Erythroblast (primary cell): ENCODE results near the gene CLDND1.
A peak's percentile ranks its signal among the peaks of the same experiment; 100 is the strongest.

ENCODE experiments used
- DNase-seq, 2 experiments: peaks; one replicate each; lab custom pipeline; 2025; lab: John Stamatoyannopoulos, UW
- GATA1 ChIP-seq: IDR thresholded peaks from 2 replicates; pipeline ENCODE4 v1.6.1; 2011; ENCODE audit warnings: low read depth, mild to moderate bottlenecking, control low read depth, low read length, moderate library complexity
- POLR2A ChIP-seq: IDR thresholded peaks from 2 replicates; pipeline ENCODE4 v1.6.1; 2011; ENCODE audit warnings: mild to moderate bottlenecking, low read length

CLDND1 gene

GRCh38 chr3:98556164-98557130 lies 33.7 kb upstream of the CLDND1 start:
- TF ChIP-seq GATA1: no peak
- TF ChIP-seq POLR2A: no peak
- no peak for DNase-seq

DNA sequence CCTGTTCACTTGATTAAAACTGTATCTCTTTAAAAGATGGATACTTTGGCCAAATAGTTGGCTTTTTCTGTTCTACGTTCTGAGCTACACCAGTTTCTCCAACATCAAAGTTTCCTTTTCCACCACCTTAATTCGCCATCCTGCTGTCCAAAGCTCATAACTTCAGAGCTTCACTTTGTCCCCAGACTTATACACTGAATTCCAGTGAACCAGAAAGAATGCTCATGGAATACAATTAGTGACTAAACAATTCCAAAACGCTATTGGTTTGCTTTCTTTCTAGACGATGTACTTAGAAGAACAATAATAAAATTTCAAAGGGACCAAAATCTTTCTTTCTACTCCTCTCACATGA lies 32.3 kb upstream of the CLDND1 start:
- no peak for TF ChIP-seq POLR2A
- no peak for TF ChIP-seq GATA1
- DNase-seq: no peak

GRCh38 chr3:98554580-98554979 lies 31.9 kb upstream of the CLDND1 start:
- no peak for TF ChIP-seq POLR2A
- no peak for TF ChIP-seq GATA1

DNA sequence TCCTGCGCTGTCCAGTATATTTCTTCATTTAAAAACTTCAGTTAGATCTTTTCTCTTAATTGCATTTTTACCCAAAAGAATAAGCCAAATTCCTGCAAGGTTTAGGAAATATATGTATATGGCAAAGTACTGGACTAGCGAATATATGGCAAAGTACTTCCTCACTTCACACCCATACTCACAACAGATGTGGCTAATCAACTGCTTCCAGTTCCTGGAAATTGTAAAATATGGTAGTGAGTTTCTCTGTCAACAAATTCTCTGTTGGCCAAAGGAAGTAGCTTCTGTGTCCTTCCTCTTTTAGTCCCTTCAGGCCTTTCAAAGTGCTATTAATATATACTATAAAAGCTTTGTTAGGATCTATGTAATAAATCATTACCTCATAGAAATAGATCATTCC lies 31.1 kb upstream of the CLDND1 start:
- TF ChIP-seq GATA1 (no peak), POLR2A (no peak)
- DNase-seq: peak in 1 of 2 experiments; percentile 20

More at GRCh38 chr3:98554580-98554979, 31.9 kb upstream of the CLDND1 start:
- no peak for DNase-seq

- no peak for DNase-seq
Measured at GRCh38 chr3:98553021-98553563, 30.4 kb upstream of the CLDND1 start.

GRCh38 chr3:98552232-98553020 lies 29.7 kb upstream of the CLDND1 start:
- no peak for DNase-seq
- TF ChIP-seq GATA1 (no peak), POLR2A (no peak)

More at GRCh38 chr3:98553021-98553563, 30.4 kb upstream of the CLDND1 start:
- no peak for TF ChIP-seq GATA1
- no peak for TF ChIP-seq POLR2A

DNA sequence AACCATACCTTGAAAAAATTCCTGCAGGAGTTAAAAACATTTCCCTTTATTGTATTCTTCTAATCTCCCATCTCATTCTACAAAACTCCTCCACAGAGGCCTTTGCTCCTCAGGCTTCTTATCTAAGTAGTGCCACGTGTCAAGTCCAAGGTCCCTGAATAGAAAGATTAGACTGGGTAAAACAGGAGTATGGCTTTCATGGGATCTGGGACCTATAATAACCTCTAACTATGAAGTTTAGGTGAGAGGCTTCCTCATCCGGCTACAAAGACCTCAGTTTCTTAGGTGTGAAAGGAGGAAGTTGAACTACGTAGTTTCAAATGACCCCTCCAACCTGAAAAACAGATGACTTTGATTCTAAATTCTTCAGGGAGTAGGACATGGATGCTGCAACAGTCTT lies 29.1 kb upstream of the CLDND1 start:
- peak; percentile 68 to 82 for DNase-seq
- no peak for TF ChIP-seq POLR2A
- no peak for TF ChIP-seq GATA1

DNA sequence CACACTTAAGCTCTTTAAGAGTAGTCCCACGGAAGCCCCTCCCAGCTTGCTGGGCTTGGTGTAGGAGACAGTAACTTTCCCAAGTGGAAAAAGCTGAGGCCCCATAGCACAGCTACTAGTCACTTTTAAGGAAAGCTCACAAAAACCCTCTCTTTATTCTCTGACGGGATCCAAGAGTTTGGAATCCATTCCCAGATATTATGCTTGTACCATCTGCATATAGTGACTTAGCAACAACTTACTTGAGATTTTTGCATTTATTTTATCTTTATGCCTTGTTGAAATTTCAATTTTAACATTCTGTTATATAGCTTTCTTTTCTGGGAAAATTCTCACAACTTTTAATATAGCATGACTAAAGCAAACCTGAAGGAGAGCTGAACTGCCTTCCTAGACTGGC lies 28.5 kb upstream of the CLDND1 start:
- DNase-seq: no peak
- TF ChIP-seq GATA1 (no peak), POLR2A (no peak)

GRCh38 chr3:98550833-98551232 lies 28.1 kb upstream of the CLDND1 start:
- TF ChIP-seq POLR2A: no peak
- no peak for TF ChIP-seq GATA1

DNA sequence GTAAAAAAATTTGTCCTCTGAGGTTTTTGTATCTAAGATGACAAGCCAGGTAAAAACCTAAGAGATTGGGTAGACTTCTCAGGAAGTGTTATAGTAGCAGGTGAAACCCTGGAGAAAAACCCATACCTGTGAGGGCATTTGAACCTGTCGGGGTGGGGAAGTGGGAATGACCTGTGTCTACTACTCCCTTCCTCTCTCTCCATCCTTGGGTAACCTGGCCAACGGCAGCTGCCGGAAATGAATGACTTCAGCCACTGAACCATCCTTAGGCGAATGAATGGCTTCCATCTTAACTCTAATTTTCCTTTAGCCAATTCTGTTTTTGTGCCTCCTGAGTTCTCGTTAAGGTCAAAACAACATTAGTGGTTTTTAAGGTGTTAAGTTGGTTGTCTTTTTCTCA lies 25.8 kb upstream of the CLDND1 start:
- DNase-seq: no peak
- TF ChIP-seq POLR2A (no peak), GATA1 (no peak)

More at GRCh38 chr3:98550833-98551232, 28.1 kb upstream of the CLDND1 start:
- DNase-seq: no peak

GRCh38 chr3:98545940-98546339 lies 23.2 kb upstream of the CLDND1 start:
- DNase-seq: no peak

DNA sequence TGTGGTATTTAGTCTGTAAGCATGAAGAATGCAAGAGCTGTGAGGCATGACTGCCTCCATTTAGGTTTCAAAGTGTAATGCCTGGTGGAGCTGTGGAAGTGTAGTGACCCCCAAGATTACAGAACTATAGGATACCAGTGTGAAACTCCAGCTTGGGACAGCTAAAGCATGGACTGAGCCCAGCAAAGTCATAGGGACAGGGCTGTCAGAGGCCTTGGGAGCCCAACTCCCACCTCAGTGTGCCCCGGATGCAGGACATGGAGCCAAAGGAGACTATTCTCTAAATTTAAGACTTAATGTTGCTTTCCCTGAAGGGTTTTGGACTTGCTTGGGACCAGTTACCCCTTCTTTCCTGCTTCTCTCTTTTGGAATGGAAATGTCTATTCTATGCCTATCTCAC lies 19.9 kb upstream of the CLDND1 start:
- DNase-seq: no peak
- TF ChIP-seq POLR2A (no peak), GATA1 (no peak)

More at GRCh38 chr3:98545940-98546339, 23.2 kb upstream of the CLDND1 start:
- no peak for TF ChIP-seq POLR2A

GRCh38 chr3:98541695-98542094 lies 19.0 kb upstream of the CLDND1 start:
- DNase-seq: no peak
- no peak for TF ChIP-seq POLR2A

DNA sequence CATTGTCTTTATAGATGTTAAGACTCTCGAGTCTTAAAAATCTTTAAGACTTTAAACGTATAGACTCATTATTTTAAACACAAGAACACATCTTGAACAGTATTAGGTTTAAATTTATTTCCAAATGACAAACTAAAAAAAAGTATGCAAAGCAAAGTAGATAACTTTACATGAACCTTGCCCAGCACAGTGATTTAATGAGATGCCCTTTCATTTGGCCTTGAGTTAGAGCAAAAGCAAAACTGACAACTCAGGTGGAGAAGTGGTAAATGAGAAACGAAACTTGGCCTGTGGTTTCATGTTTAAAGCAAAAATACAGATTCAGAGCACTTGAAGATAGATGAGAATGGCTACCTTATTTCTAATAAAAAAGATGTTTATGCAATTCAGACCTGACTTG lies 17.6 kb upstream of the CLDND1 start:
- no peak for DNase-seq
- TF ChIP-seq GATA1 (no peak), POLR2A (no peak)
